ENCODE results near the gene ZNF341.

GRCh38 chr20:33770005-33770404 lies 38.2 kb downstream of the ZNF341 start:
- TF ChIP-seq CTCF (IDR thresholded peaks at IDR 0.05) (peak in 1 of 4 experiments; percentile 10), POLR2A (IDR thresholded peaks at IDR 0.05) (no peak)
